NK-92 treated with Interleukin-12 subunit alpha and Interleukin-12 subunit beta, amount 100 ng/mL, for 24 hours (cell line): Measurements from ENCODE around the gene ZNF343.
"Not testable (repeated sequence)": the region's sequence is repeated elsewhere in the genome, so short reads cannot be mapped to it uniquely, and the experiment has no call there.

Experiments
- DNase-seq: peaks from one replicate; lab custom pipeline; 2025; lab: John Stamatoyannopoulos, UW

The ZNF343 gene

GRCh38 chr20:2508631-2509467 lies at the start of gene ZNF343:
TSS of gene ZNF343 (minus strand) at chr20:2508915. CDS start at chr20:2493895, 15,020 bp downstream.
- DNase-seq, result peak; percentile 66

GRCh38 chr20:2557873-2558580 lies 49.3 kb upstream of the ZNF343 start:
- DNase-seq, result no peak

GRCh38 chr20:2545594-2545993 lies 36.9 kb upstream of the ZNF343 start:
- DNase-seq, result no peak

- no peak for DNase-seq
Measured at GRCh38 chr20:2544211-2544610, 35.5 kb upstream of the ZNF343 start.

- no peak for DNase-seq
Measured at GRCh38 chr20:2542361-2542760, 33.6 kb upstream of the ZNF343 start.

GRCh38 chr20:2541940-2542339 lies 33.2 kb upstream of the ZNF343 start:
- no peak for DNase-seq

GRCh38 chr20:2538931-2539720 lies 30.4 kb upstream of the ZNF343 start:
- DNase-seq, result no peak

GRCh38 chr20:2538356-2538755 lies 29.6 kb upstream of the ZNF343 start:
- no peak for DNase-seq

- DNase-seq, result no peak
Measured at GRCh38 chr20:2537101-2537500, 28.4 kb upstream of the ZNF343 start.

- DNase-seq, result no peak
Measured at GRCh38 chr20:2536560-2536986, 27.9 kb upstream of the ZNF343 start, which contains the start of gene TMC2. TSS of gene TMC2 (plus strand) at chr20:2536573. CDS start at chr20:2536622, 49 bp downstream.

- DNase-seq, result no peak
Measured at GRCh38 chr20:2535711-2536559, 27.2 kb upstream of the ZNF343 start.

- DNase-seq, result no peak
Measured at GRCh38 chr20:2533118-2533517, 24.4 kb upstream of the ZNF343 start.

GRCh38 chr20:2528671-2529271 lies 20.1 kb upstream of the ZNF343 start:
- no peak for DNase-seq

- DNase-seq, result no peak
Measured at GRCh38 chr20:2527762-2528161, 19.0 kb upstream of the ZNF343 start.

- not testable (repeated sequence) for DNase-seq
Measured at GRCh38 chr20:2526218-2526583, 17.5 kb upstream of the ZNF343 start.

GRCh38 chr20:2524709-2525506 lies 16.2 kb upstream of the ZNF343 start:
- DNase-seq, result no peak

- peak; percentile 62 for DNase-seq
Measured at GRCh38 chr20:2523919-2524708, 15.4 kb upstream of the ZNF343 start.

- not testable (repeated sequence) for DNase-seq
Measured at GRCh38 chr20:2522826-2523429, 14.2 kb upstream of the ZNF343 start.
